Endodermal cell (in vitro differentiated cells): ENCODE results near the gene PITHD1. TPM values are rescaled to one million over a fixed set of nuclear protein-coding genes. Genes with fewer than 3 reads are reported as not detected.

Experiments used
- DNase-seq: peaks from one replicate; pipeline ENCODE4 v3.0.0-alpha.2; 2017
- H3K27ac ChIP-seq: 2 replicates; pipeline ENCODE4 v1.5.1; 2013; ENCODE audit warnings: mild to moderate bottlenecking, low read depth, low read length, moderate library complexity
- H3K27me3 ChIP-seq: 2 replicates; pipeline ENCODE4 v1.6.1; 2013; ENCODE audit warnings: mild to moderate bottlenecking, low read length, moderate library complexity; ENCODE audit not compliant: insufficient read depth, control insufficient read depth, poor library complexity, severe bottlenecking
- H3K36me3 ChIP-seq: 2 replicates; pipeline ENCODE4 v1.7.0; 2013; ENCODE audit warnings: mild to moderate bottlenecking, low read length, moderate library complexity; ENCODE audit not compliant: control insufficient read depth, insufficient read depth
- H3K4me1 ChIP-seq: one replicate; pipeline ENCODE4 v1.7.0; 2013; ENCODE audit warnings: low read length; ENCODE audit not compliant: control insufficient read depth, insufficient read depth
- H3K4me3 ChIP-seq: 2 replicates; pipeline ENCODE4 v1.5.1; 2013; ENCODE audit warnings: mild to moderate bottlenecking, low read length, moderate library complexity
- H3K9ac ChIP-seq: 2 replicates; pipeline ENCODE4 v1.6.1; 2013; ENCODE audit warnings: mild to moderate bottlenecking, low read length, moderate library complexity; ENCODE audit not compliant: poor library complexity, severe bottlenecking; ENCODE audit errors: extremely low read depth
- H3K9me3 ChIP-seq: 2 replicates; pipeline ENCODE4 v1.6.1; 2013; ENCODE audit warnings: mild to moderate bottlenecking, low read length, moderate library complexity; ENCODE audit not compliant: control insufficient read depth
- H3K27ac Mint-ChIP-seq: 2 replicates; pipeline ENCODE4 v1.8.0; 2020; ENCODE audit warnings: mixed read lengths
- H3K27me3 Mint-ChIP-seq: 2 replicates; pipeline ENCODE4 v1.8.0; 2021; ENCODE audit warnings: mild to moderate bottlenecking, mixed read lengths; ENCODE audit not compliant: insufficient read depth
- H3K36me3 Mint-ChIP-seq: 2 replicates; pipeline ENCODE4 v1.8.0; 2020; ENCODE audit warnings: low read depth, mixed read lengths
- H3K4me1 Mint-ChIP-seq: 2 replicates; pipeline ENCODE4 v1.8.0; 2020; ENCODE audit warnings: mixed read lengths
- H3K4me3 Mint-ChIP-seq: 2 replicates; pipeline ENCODE4 v1.8.0; 2020; ENCODE audit warnings: mild to moderate bottlenecking, moderate library complexity, mixed read lengths
- H3K9me3 Mint-ChIP-seq: 2 replicates; pipeline ENCODE4 v1.8.0; 2020; ENCODE audit warnings: mild to moderate bottlenecking, mixed read lengths
- CTCF ChIP-seq: fragments of 200-600 bp; sonication (generic); conservative IDR thresholded peaks from 2 replicates; pipeline ENCODE4 v1.5.0; 2021; ENCODE audit warnings: antibody characterized with exemption, mild to moderate bottlenecking
- WGBS, 2 experiments: methylation state at CpG; one replicate each; pipeline versions ENCODE4 v1.1.5 to v1.1.7; 2013; ENCODE audit warnings: missing lambda C conversion rate in 2 of 2, mixed read lengths in 1 of 2; ENCODE audit not compliant: insufficient coverage in 1 of 2, insufficient read length in 1 of 2; 5-methylcytosine and 5-hydroxymethylcytosine counted together
- total RNA-seq, 2 donors: library from RNA; stranded (reverse); fragmentation: NEBNext Ultra II Directional in 1 of 2; extraction: Animal tissue kit (Norgen Biotek cat#: 25700) in 1 of 2; gene quantifications; 2 replicates in 1 of 2; 3 replicates in 1 of 2; pipeline ENCODE4 v1.2.1, GENCODE V29; 2021

Gene PITHD1
- total RNA-seq, 2 donors from 2014 or later = 62.5 to 71.3 TPM

GRCh38 chr1:23763041-23763577, 15.1 kb upstream of the PITHD1 start:
- Mint-ChIP-seq H3K9me3 (no peaks in the 10 kb centered on the region), H3K27me3 (no peaks in the 10 kb centered on the region), H3K36me3 (peaks cover 56% of the 10 kb centered on the region), H3K4me1 (no peaks in the 10 kb centered on the region), H3K4me3 (no peak overlapping the region), H3K27ac (peak overlapping the region; percentile 29)
- Histone ChIP-seq H3K27me3 (no peaks in the 10 kb centered on the region), H3K4me1 (no peaks in the 10 kb centered on the region), H3K9ac (no peak overlapping the region), H3K36me3 (peaks cover 58% of the 10 kb centered on the region), H3K4me3 (no peak overlapping the region), H3K27ac (no peak overlapping the region), H3K9me3 (no peaks in the 10 kb centered on the region)
- no peak for TF ChIP-seq CTCF
- WGBS, 2 experiments = 90 to 93% methylated on average over 5 to 7 of the region's 7 CpGs
- no peak for DNase-seq

GRCh38 chr1:23768733-23769132, 9.5 kb upstream of the PITHD1 start:
- no peak for TF ChIP-seq CTCF
- DNase-seq = no peak
- H3K4me3 ChIP-seq = no peak overlapping the region
- H3K27me3 ChIP-seq = no peaks in the 10 kb centered on the region
- no peaks in the 10 kb centered on the region for H3K9me3 ChIP-seq
- H3K27ac ChIP-seq = no peak overlapping the region
- no peak overlapping the region for H3K9ac ChIP-seq
- Mint-ChIP-seq H3K9me3 (no peaks in the 10 kb centered on the region), H3K4me1 (no peaks in the 10 kb centered on the region), H3K27ac (no peak overlapping the region), H3K36me3 (peaks cover 29% of the 10 kb centered on the region), H3K27me3 (no peaks in the 10 kb centered on the region), H3K4me3 (no peak overlapping the region)
- 80 to 94% methylated on average over 1 to 4 of the region's 5 CpGs for WGBS, 2 experiments
- peaks cover 27% of the 10 kb centered on the region for H3K36me3 ChIP-seq
- no peaks in the 10 kb centered on the region for H3K4me1 ChIP-seq

GRCh38 chr1:23772049-23772853, 6.0 kb upstream of the PITHD1 start:
- no peaks in the 10 kb centered on the region for H3K4me1 ChIP-seq
- H3K9me3 ChIP-seq = no peaks in the 10 kb centered on the region
- H3K9ac ChIP-seq = no peak overlapping the region
- Mint-ChIP-seq H3K27ac (no peak overlapping the region), H3K36me3 (peaks cover 18% of the 10 kb centered on the region), H3K27me3 (no peaks in the 10 kb centered on the region), H3K9me3 (no peaks in the 10 kb centered on the region), H3K4me3 (no peak overlapping the region), H3K4me1 (no peaks in the 10 kb centered on the region)
- peak; percentile 89 for TF ChIP-seq CTCF
- H3K36me3 ChIP-seq = peaks cover 18% of the 10 kb centered on the region
- 19 to 25% methylated on average over 7 to 13 of the region's 14 CpGs for WGBS, 2 experiments
- H3K27ac ChIP-seq = no peak overlapping the region
- H3K27me3 ChIP-seq = no peaks in the 10 kb centered on the region
- peak; percentile 97 for DNase-seq
- H3K4me3 ChIP-seq = no peak overlapping the region
